Keratinocyte (primary cell): ENCODE results near the gene SCPEP1.

Source experiments
- EZH2 ChIP-seq: IDR thresholded peaks from one replicate; pipeline ENCODE4 v1.6.1; 2012; ENCODE audit warnings: inconsistent platforms, mild to moderate bottlenecking, low read length, moderate library complexity
- TF ChIP-seq, protein P1 (sequence below), 3 experiments: IDR thresholded peaks in 1 of 3; conservative IDR thresholded peaks in 1 of 3; optimal IDR thresholded peaks in 1 of 3; 2 replicates in 2 of 3; 3 replicates in 1 of 3; pipeline versions ENCODE3 to v1.5.1; 2011; ENCODE audit warnings: low read length in 3 of 3, mild to moderate bottlenecking in 3 of 3, moderate library complexity in 2 of 3, control low read depth in 1 of 3, inconsistent platforms in 1 of 3; ENCODE audit not compliant: insufficient read depth in 2 of 3; ENCODE audit errors: extremely low read depth in 1 of 3

- TF ChIP-seq, protein P1, sequence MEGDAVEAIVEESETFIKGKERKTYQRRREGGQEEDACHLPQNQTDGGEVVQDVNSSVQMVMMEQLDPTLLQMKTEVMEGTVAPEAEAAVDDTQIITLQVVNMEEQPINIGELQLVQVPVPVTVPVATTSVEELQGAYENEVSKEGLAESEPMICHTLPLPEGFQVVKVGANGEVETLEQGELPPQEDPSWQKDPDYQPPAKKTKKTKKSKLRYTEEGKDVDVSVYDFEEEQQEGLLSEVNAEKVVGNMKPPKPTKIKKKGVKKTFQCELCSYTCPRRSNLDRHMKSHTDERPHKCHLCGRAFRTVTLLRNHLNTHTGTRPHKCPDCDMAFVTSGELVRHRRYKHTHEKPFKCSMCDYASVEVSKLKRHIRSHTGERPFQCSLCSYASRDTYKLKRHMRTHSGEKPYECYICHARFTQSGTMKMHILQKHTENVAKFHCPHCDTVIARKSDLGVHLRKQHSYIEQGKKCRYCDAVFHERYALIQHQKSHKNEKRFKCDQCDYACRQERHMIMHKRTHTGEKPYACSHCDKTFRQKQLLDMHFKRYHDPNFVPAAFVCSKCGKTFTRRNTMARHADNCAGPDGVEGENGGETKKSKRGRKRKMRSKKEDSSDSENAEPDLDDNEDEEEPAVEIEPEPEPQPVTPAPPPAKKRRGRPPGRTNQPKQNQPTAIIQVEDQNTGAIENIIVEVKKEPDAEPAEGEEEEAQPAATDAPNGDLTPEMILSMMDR (optimal IDR thresholded peaks at IDR 0.05 in 1 of 3, IDR thresholded peaks at IDR 0.05 in 1 of 3, conservative IDR thresholded peaks at IDR 0.05 in 1 of 3; ENCODE audit: extremely low read depth in 1 of 3, insufficient read depth in 2 of 3, low read length in 3 of 3) = peak in 2 of 3 experiments; percentile 12 to 36
- no peak for TF ChIP-seq EZH2
Observed at GRCh38 chr17:57004944-57005579, 27.1 kb downstream of the SCPEP1 start.
